Retinal pigment epithelial cell (primary cell): Measurements from ENCODE around the gene LAMA1.
A peak's percentile ranks its signal among the peaks of the same experiment; 100 is the strongest.

Experiments
- DNase-seq: peaks from one replicate; pipeline ENCODE4 v3.0.0-alpha.2; 2010; ENCODE audit warnings: low read depth
- H3K4me3 ChIP-seq: 2 replicates; pipeline ENCODE4 v1.5.1; 2011; ENCODE audit warnings: mild to moderate bottlenecking, low read length, control low read depth, moderate library complexity
- CTCF ChIP-seq: conservative IDR thresholded peaks from 2 replicates; pipeline ENCODE4 v1.5.1; 2011; ENCODE audit warnings: low read depth, low read length, control low read depth, inconsistent platforms

LAMA1 gene

GRCh38 chr18:7132356-7133150 lies 15.0 kb upstream of the LAMA1 start:
- no peak for DNase-seq
- TF ChIP-seq CTCF = no peak
- no peak overlapping the region for H3K4me3 ChIP-seq

- TF ChIP-seq CTCF = no peak
- DNase-seq = no peak
- H3K4me3 ChIP-seq = no peak overlapping the region
These were observed 4.8 kb upstream of the LAMA1 start for GRCh38 chr18:7122376-7122775.

- DNase-seq = no peak
- no peak for TF ChIP-seq CTCF
- H3K4me3 ChIP-seq = peak overlapping the region; percentile 66
These were observed 706 bp downstream of the LAMA1 start for GRCh38 chr18:7116792-7117389.

- no peak for DNase-seq
- TF ChIP-seq CTCF = no peak
- H3K4me3 ChIP-seq = peak overlapping the region; percentile 66
These were observed 1.4 kb downstream of the LAMA1 start for GRCh38 chr18:7116001-7116730.

- DNase-seq = no peak
- no peak overlapping the region for H3K4me3 ChIP-seq
- no peak for TF ChIP-seq CTCF
These were observed 4.7 kb downstream of the LAMA1 start for GRCh38 chr18:7112936-7113335.

GRCh38 chr18:7111134-7111533 lies 6.5 kb downstream of the LAMA1 start:
- DNase-seq = no peak
- no peak overlapping the region for H3K4me3 ChIP-seq
- TF ChIP-seq CTCF = no peak
